Hepatocyte (in vitro differentiated cells): Measurements from ENCODE around the gene TOGARAM1.

Experiments used
- CTCF ChIP-seq: fragments of 200-600 bp; sonication (generic); IDR thresholded peaks from 2 replicates; pipeline ENCODE4 v1.5.1; 2016; ENCODE audit warnings: antibody characterized with exemption, mild to moderate bottlenecking; ENCODE audit not compliant: poor library complexity
- EZH2 ChIP-seq: fragments of 200-600 bp; sonication (generic); IDR thresholded peaks from 2 replicates; pipeline ENCODE4 v1.6.1; 2016; ENCODE audit warnings: antibody characterized with exemption, mild to moderate bottlenecking, borderline replicate concordance
- EZH2phosphoT487 ChIP-seq: fragments of 200-600 bp; sonication (generic); IDR thresholded peaks from one replicate; pipeline ENCODE4 v1.6.1; 2018; ENCODE audit warnings: antibody characterized with exemption, mild to moderate bottlenecking, low read depth, moderate library complexity; ENCODE audit not compliant: unreplicated experiment, severe bottlenecking

DNA sequence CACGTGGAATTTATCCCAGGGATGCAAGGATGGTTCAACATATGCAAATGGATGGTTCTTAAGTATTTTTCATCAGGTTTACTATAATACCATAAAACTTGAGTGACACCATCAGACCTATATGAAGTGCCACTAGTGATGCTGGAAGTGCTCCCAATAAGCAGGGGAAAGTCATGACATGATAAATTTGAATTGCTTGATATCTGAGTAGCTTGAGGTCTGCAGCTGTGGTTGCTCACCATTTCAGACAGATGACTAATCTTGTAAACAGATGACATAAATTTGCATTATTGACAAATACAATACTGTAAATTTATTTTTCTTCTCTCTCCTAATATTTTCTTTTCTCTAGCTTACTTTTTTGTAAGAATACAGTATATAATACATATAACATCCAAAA lies 108.2 kb downstream of the TOGARAM1 start:
- no peak for TF ChIP-seq CTCF
- TF ChIP-seq EZH2, result no peak
- TF ChIP-seq EZH2phosphoT487, result no peak
